ENCODE results near the gene C16orf87.

DNA sequence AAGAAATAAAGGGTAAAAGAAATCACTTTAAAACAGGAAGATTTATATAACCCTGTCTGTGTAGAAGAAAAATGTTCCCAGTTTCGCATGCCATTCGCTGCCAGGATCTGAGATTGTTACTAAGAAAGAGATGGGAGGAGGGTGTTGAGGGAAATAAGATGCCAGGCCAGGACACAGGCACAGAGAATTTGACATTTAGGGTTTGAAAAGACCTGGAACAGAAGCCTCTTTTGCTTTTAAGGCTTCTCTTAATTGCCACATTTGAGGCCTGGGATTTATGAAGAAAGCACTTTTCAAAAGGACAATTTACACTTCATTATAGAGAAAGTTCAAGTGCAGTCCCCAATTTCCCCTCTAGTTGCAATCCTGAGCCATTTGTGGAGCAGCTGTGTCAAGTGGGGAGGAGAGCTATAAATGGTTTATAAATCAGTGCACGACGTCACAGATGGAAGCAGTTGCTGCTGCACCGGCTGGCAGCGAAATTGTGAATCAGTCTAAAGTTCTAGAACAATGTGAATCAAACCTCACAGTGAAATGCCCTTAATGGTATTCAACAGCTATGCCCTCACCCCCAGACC is 26.5 kb upstream of the C16orf87 start:
- TF ChIP-seq POLR2A (IDR thresholded peaks at IDR 0.05): no peak
- TF ChIP-seq, protein P1, sequence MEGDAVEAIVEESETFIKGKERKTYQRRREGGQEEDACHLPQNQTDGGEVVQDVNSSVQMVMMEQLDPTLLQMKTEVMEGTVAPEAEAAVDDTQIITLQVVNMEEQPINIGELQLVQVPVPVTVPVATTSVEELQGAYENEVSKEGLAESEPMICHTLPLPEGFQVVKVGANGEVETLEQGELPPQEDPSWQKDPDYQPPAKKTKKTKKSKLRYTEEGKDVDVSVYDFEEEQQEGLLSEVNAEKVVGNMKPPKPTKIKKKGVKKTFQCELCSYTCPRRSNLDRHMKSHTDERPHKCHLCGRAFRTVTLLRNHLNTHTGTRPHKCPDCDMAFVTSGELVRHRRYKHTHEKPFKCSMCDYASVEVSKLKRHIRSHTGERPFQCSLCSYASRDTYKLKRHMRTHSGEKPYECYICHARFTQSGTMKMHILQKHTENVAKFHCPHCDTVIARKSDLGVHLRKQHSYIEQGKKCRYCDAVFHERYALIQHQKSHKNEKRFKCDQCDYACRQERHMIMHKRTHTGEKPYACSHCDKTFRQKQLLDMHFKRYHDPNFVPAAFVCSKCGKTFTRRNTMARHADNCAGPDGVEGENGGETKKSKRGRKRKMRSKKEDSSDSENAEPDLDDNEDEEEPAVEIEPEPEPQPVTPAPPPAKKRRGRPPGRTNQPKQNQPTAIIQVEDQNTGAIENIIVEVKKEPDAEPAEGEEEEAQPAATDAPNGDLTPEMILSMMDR (IDR thresholded peaks at IDR 0.05): peak in 3 of 6 experiments; percentile 55 to 67 (median 66)
